Endothelial cell (in vitro differentiated cells): Measurements from ENCODE around the gene TSC22D3. TPM values are rescaled to one million over a fixed set of nuclear protein-coding genes. Genes with fewer than 3 reads are reported as not detected.
"Not testable (repeated sequence)": the region's sequence is repeated elsewhere in the genome, so short reads cannot be mapped to it uniquely, and the experiment has no call there.

Experiments used
- DNase-seq: peaks from one replicate; pipeline ENCODE4 v3.0.0; 2021; ENCODE audit warnings: low spot score
- H3K27ac Mint-ChIP-seq: one replicate; pipeline ENCODE4 v1.8.0; 2021; ENCODE audit warnings: mixed read lengths, inconsistent platforms; ENCODE audit not compliant: unreplicated experiment
- H3K27me3 Mint-ChIP-seq: one replicate; pipeline ENCODE4 v1.8.0; 2021; ENCODE audit warnings: mild to moderate bottlenecking, moderate library complexity, mixed read lengths, inconsistent platforms; ENCODE audit not compliant: unreplicated experiment
- H3K36me3 Mint-ChIP-seq: one replicate; pipeline ENCODE4 v1.8.0; 2021; ENCODE audit warnings: mild to moderate bottlenecking, low read depth, mixed read lengths, inconsistent platforms; ENCODE audit not compliant: unreplicated experiment
- H3K4me1 Mint-ChIP-seq: one replicate; pipeline ENCODE4 v1.8.0; 2021; ENCODE audit warnings: mild to moderate bottlenecking, mixed read lengths, inconsistent platforms; ENCODE audit not compliant: unreplicated experiment
- H3K4me3 Mint-ChIP-seq: one replicate; pipeline ENCODE4 v1.8.0; 2021; ENCODE audit warnings: mild to moderate bottlenecking, mixed read lengths, inconsistent platforms; ENCODE audit not compliant: unreplicated experiment
- H3K9me3 Mint-ChIP-seq: one replicate; pipeline ENCODE4 v1.8.0; 2021; ENCODE audit warnings: mixed read lengths, inconsistent platforms; ENCODE audit not compliant: unreplicated experiment
- CTCF ChIP-seq: fragments of 200-600 bp; sonication (generic); IDR thresholded peaks from one replicate; pipeline ENCODE4 v1.5.0; 2021; ENCODE audit warnings: antibody characterized with exemption; ENCODE audit not compliant: unreplicated experiment
- long read RNA-seq: library from polyadenylated mRNA; unstranded; transcript quantifications from one replicate; pipeline ENCODE4 v2.0.0, GENCODE V29; 2020; ENCODE audit not compliant: unreplicated experiment
- total RNA-seq: library from RNA; stranded (reverse); fragmentation: NEBNext Ultra II Directional; extraction: Animal tissue kit (Norgen Biotek cat#: 25700); gene quantifications from one replicate; pipeline ENCODE4 v1.2.1, GENCODE V29; 2021; ENCODE audit not compliant: unreplicated experiment

The TSC22D3 gene
- 68.7 TPM for total RNA-seq
- long read RNA-seq, transcript TSC22D3-206 (3 exons, 2,027 nt): major isoform, 74 of 91 reads
- long read RNA-seq, transcript TSC22D3-205 (3 exons, 1,812 nt): minor isoform, 10 of 91 reads
- long read RNA-seq, partial matches to known transcripts: 0 of 91 reads
- long read RNA-seq, other reads (novel, unspliced or antisense): 2 of 91 reads

GRCh38 chrX:107775734-107776511 lies at the start of gene TSC22D3:
TSS of gene TSC22D3 (minus strand) at chrX:107775787. CDS start at chrX:107775419, 368 bp downstream.
- DNase-seq: peak; percentile 54
- H3K4me1 Mint-ChIP-seq: peaks cover 6% of the 10 kb centered on the region
- H3K9me3 Mint-ChIP-seq: no peaks in the 10 kb centered on the region
- H3K4me3 Mint-ChIP-seq: peak within 1 kb of the TSS; percentile 85
- TF ChIP-seq CTCF: no peak
- no peak within 1 kb of the TSS for H3K27ac Mint-ChIP-seq
- H3K36me3 Mint-ChIP-seq: no peaks in the 10 kb centered on the region
- H3K27me3 Mint-ChIP-seq: peaks cover 1% of the 10 kb centered on the region

- H3K27me3 Mint-ChIP-seq: peaks cover 1% of the 10 kb centered on the region
- TF ChIP-seq CTCF: no peak
- peaks cover 11% of the 10 kb centered on the region for H3K4me1 Mint-ChIP-seq
- no peaks in the 10 kb centered on the region for H3K36me3 Mint-ChIP-seq
- H3K9me3 Mint-ChIP-seq: no peaks in the 10 kb centered on the region
- H3K27ac Mint-ChIP-seq: no peak overlapping the region
- DNase-seq: no peak
- H3K4me3 Mint-ChIP-seq: no peak overlapping the region
These were observed 47.9 kb upstream of the TSC22D3 start for GRCh38 chrX:107823456-107823855.

GRCh38 chrX:107823042-107823441 lies 47.5 kb upstream of the TSC22D3 start:
- H3K27ac Mint-ChIP-seq: no peak overlapping the region
- no peak for TF ChIP-seq CTCF
- DNase-seq: no peak
- peaks cover 1% of the 10 kb centered on the region for H3K27me3 Mint-ChIP-seq
- H3K9me3 Mint-ChIP-seq: no peaks in the 10 kb centered on the region
- H3K4me3 Mint-ChIP-seq: no peak overlapping the region
- peaks cover 10% of the 10 kb centered on the region for H3K4me1 Mint-ChIP-seq
- H3K36me3 Mint-ChIP-seq: no peaks in the 10 kb centered on the region

- Mint-ChIP-seq H3K36me3 (no peaks in the 10 kb centered on the region), H3K27me3 (peaks cover 1% of the 10 kb centered on the region), H3K9me3 (no peaks in the 10 kb centered on the region), H3K4me1 (no peaks in the 10 kb centered on the region), H3K27ac (no peak overlapping the region), H3K4me3 (no peak overlapping the region)
- DNase-seq: no peak
- TF ChIP-seq CTCF: no peak
These were observed 43.4 kb upstream of the TSC22D3 start for GRCh38 chrX:107818900-107819521.

DNA sequence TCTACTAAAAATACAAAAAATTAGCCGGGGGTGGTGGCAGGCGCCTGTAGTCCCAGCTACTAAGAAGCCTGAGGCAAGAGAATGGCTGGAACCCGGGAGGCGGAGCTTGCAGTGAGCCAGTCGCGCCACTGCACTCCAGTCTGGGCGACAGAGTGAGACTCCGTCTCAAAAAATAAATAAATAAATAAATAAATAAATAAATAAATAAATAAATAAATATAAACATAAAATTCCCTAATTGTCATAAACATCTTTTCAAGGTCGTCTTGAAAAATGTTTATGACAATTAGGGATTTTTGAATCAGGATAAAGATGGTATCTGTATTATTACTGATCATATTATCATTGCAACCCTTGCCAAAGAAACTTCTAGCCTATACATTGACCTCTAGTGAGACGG lies 34.5 kb upstream of the TSC22D3 start:
- H3K36me3 Mint-ChIP-seq, H3K9me3 Mint-ChIP-seq, H3K27me3 Mint-ChIP-seq, H3K27ac Mint-ChIP-seq, H3K4me3 Mint-ChIP-seq, DNase-seq, H3K4me1 Mint-ChIP-seq: not testable (repeated sequence)
